NCI-H1694 (cell line): ENCODE results near the gene ESRRB.

ENCODE experiments used
- DNase-seq: peaks from one replicate; lab custom pipeline; 2025; lab: John Stamatoyannopoulos, UW

The ESRRB gene

DNA sequence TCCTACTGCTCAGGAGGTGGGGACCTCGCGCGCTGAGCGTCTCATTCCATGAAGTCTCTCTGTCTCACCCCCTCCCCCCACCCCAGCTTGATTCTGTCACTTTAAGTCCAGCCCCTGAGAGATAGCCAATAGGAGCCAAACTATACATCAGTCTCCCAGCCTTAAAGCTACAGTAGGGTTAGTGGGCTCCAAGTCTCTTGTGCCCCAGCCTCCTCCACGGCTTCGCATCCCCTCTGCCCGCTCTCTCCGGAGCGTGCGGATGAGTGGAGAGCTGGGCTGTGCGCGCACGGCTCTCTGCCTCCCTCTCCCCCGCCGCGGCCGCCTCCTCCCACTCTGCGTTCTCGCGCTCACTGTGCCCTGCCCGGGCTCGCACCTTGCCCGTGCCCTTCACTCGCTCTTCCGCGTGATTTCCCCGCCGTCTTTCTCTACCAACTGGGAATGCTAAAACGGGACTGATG is at the start of gene ESRRB:
Gene ESRRB, plus strand, starts transcription at position 191 of the 458 bp plus-strand sequence. Its CDS starts 265 bp downstream, at position 456.
- DNase-seq = no peak

DNA sequence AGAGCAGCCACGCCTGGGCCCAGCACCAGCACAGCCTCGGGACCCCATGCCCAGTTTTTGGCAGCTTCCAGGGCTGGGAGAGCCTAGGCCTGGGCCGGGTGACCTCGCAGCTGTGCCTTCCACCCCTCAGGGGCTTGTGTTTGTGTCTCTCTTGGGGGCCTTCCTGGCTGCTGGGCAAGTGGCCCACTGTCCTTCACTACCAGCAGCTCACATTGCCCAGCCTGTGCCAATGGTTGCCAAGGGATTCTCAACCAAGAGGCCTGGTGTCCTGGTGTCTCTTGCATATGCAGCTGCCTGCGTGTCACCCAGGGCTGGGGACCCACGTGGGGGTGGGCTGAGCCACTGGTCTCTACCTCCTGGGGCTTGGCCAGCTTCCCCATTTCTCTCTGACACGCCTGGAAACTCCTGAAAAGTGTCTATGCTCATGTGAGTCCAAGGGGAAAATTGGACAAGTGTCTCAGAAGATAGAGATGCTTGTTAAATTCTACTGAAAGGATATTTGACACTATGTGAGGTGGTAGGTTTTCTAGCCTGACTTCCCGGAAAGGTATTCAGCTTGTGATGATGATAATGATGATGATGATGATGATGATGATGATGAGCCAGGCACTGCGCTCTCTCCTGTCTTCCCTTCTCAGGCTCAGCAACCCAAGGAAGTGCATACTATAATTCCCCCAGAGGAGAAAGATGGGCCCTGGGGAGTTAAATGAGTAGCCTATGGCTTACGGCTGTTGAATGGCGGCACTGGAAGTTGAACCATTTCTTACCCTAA is 48.8 kb upstream of the ESRRB start:
- no peak for DNase-seq

DNA sequence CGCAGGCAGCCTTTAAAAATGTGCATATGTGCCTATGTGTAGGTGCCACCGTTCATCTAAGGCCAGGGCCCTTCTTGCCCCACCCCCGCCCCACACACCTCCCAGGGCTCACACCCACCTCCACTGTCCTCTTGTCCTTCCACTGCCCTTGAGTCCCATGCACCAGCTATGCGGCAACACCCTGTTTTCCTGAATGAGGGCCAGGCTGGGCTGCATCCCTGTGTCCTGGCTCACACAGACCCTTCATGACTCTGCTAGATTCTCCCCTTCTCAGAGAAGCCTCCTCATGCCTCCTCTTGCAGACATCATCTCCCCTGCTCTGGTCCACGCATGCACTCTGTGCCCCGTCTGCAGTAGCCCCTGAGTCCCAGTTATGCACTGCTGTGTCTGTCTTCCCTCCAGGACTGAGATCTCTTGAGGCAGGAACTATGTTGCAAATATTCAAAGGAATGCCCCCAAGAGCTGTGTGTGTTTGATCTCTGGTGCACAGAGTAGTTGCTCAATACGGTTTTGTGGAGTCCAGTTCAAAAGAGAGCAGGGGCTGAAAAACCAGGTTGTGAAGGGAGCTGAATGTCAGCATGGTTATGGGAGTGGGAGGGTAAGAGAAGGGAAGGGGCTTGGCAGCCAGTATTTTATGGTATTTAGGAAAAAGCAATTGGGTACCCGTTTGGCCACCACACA is 47.3 kb upstream of the ESRRB start:
- no peak for DNase-seq

DNA sequence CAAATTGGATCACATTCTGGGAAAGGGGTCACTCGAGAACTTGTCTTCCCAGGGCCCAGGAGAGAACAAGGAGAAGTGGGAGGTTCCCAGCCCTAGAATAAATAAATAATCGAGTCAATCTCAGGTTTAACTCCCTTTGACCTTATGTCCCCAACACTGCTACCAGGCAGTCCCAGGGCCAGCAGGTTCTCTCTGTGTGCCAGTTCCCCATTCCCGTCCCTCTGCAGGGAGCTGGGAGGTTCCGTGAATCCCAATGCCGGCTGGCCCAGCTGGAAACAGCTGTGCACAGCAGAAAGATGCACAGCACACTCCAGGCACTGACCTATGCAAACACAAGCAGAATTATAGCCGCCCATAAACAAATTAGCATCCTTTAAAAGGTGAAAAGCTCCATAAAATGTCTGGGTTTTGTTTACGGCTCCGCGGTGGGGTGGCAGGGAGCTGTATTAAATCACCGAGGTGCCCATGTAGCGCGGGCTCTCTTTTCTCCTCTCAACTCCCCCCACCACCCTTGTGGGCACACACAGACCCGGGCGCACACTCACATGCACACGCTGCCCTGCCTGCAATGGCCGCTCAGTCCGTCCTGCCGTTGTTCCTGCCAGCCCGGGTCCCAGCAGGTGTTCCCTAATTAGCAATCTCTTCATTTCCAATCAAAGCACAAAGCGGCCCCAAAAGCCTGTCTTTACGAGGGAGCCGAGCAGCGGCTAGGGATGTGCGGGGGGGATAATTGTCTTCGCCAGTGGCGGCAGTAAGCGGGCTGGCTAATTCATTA is 46.6 kb upstream of the ESRRB start:
- DNase-seq = no peak

DNA sequence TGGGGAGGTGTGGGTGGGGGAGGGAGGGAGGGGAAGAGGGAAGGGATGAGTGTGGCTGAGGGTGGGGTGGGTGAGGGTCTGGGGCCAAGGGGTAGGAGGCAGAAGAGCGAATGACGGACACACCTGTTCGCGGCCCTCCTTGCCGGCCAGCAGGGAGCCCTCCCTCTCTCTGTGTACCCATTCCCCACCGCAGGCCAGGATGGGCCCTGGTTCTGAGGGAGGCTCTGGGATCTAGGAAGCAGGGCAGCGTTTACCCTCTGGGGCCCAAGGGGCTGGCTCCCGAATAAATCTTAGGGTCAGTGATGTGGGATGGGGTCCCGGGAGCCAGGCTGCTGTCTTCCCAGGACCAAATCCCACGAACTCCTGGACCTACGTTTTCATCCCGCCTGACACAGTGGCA is 46.0 kb upstream of the ESRRB start:
- DNase-seq = no peak

DNA sequence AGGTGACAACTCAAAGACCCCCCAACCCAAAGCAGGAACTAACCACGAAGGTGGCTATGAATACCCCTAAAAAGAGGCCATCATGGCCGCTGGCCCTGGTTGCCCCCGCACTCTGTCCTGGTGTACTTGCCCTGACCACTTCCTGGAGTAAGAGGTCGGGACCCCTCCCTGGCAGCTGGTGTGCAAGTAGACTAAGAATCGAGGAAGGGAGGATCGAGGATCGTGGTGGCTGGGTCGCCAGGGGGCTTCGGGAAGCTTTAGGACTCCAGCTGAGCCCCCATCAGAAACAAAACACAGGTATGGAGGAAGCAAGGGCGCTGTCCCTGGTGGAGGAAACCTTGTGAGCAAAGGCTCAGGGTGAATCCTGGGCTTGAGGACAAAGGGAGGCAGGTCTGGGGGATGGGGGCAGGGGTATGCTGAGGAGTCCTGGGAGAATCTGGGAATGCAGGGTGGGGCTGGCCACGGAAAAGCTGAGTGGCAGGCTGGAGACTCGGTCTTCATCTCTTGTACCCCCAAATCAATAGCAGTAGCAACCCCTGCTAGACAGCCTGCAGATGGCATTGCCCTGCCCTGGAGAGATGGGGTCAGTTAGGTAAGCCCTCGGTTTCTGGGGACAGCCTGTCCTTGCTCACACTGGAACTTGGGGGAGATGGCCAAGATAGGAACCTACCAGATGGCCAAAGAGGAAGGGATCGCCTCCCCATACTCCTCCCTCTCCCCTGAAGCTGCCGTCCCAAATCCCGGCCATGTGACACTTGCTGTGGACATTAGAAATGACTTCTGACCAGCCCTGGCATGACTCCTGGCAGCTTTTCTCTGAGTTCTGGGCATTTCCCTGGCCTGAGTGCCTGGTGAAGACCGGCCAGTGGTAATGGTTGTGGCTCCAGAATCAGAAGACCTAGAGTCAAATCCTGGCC is 45.3 kb upstream of the ESRRB start:
- DNase-seq = no peak

DNA sequence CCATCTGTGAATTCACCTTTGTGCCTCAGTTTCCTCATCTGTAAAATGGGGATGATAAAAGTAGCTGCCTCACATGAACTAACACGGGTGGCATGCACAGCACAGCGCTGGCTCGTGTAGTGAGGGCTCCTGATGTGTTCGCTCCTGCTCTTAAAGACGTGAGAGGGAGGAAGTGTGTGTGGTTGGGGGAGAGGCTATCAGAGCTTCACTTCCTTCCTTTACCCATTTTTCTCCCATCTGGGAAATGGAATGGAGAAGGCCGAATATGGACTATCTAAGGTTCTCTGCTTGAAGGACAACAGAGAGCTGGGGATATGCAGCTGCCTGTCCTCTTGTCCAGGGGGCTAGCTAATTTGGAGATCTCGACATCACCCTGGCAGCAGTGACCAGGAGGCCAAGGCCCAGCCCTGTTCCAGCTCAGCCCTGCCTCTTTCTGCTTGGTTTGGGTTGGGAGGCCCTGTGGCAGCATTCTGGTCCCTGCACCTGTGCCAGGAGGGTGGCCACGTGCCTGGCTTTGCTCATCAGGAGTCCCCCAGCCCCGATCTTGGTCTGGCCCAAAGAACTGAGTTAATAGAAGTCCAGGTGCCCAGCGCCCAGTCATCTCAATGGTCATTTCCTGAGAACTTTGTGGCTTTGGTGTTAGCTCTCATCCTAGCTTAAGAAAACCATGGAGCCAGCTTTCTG is 44.5 kb upstream of the ESRRB start:
- no peak for DNase-seq

DNA sequence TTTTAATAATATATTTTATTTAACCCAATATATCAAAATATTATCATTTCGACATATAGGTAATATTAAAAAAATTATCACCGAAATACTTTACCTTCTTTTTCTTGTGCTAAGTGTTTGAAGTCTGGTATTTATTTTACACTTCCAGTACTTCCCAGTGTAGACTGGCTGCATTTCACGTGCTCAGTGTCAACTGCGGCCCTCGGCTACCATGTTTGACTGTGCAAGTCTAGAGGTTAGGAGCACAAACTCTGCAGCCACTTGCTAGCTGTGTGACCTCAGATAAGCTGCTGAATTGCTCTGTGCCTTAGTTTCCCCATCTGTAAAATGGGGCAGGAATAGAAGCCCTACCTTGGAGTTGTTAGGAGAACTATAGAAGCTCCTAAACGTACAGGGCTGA is 42.3 kb upstream of the ESRRB start:
- DNase-seq = no peak

DNA sequence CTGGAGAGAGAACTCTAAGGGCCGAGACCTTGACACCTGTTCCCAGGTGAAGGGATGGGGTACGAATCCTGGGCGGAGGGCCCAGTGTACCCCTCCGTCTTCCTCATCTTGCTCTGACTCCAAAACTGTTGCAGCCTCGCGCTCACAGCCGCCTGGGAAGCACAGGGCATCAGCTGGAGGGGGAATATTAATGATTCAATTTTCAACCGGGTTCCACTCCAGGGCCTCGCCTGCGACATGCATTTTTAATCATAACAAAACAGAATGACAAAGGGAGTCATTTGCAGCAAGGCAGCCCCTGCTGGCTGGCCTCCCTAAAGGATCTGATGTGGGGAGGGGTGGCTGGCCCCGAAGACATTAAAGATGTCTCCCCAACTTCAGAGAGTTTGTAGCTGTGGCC is 41.6 kb upstream of the ESRRB start:
- no peak for DNase-seq

DNA sequence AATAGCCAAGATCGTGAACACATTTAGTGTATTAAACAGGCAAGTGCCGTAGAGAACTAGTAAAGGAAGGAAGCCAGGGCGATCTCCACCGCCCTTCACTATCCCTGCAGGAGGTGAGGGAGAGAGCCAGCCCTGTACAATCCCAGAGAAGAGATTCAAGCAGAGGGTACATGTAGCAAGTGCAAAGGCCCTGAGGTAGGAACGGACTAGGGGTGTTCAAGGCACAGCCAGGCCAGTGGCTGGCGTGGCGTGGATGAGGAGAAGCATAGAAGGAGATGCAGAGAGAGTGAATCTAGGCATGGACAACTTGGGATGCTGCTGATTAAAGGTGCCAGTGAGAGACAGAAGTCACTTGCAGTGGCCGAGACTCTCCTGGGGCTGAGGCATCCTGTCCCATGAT is 39.1 kb upstream of the ESRRB start:
- DNase-seq = no peak

DNA sequence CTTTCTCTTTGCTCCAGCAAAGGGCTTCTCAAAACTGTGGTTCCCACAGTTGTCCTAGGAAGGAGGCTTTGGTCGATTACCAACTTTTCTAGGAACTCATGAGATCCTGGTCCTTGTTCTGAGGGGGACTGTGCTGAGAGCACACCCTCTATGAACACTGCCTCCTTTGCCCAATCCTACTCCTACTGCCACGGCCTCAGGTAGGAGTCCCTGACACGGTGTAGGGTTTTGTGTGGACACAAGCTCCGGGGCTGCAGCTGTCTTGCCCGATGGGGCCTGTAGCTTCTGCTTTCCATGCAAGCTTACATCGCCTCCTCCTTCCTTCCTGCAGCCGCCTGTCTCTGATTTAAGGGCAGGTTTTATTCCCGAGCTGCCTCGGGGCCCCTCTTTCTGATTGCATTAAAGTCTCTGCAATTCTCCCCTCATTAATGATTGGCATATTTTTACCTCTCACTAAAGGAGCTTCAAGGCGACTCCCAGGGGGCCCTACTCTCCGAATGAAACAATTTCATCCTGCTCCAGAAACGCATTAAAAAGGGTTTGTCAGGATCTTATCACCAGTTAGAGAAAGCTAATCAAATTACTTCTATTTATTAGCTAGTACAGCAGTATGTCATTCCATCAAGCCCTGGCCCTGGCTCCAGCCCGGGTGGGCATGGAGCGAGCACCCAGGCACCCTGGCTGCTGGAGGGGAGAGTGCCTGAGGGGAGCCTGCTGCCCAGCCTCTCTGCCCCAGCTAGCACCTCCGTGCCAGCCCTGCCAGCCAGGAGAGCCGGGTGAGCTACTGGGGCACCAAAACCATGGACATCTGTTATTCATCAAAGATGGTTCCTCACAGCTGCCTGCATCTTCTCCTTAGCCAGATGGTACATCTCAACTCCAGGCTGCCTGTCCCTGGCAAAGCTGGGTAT is 38.0 kb upstream of the ESRRB start:
- DNase-seq = peak; percentile 89

DNA sequence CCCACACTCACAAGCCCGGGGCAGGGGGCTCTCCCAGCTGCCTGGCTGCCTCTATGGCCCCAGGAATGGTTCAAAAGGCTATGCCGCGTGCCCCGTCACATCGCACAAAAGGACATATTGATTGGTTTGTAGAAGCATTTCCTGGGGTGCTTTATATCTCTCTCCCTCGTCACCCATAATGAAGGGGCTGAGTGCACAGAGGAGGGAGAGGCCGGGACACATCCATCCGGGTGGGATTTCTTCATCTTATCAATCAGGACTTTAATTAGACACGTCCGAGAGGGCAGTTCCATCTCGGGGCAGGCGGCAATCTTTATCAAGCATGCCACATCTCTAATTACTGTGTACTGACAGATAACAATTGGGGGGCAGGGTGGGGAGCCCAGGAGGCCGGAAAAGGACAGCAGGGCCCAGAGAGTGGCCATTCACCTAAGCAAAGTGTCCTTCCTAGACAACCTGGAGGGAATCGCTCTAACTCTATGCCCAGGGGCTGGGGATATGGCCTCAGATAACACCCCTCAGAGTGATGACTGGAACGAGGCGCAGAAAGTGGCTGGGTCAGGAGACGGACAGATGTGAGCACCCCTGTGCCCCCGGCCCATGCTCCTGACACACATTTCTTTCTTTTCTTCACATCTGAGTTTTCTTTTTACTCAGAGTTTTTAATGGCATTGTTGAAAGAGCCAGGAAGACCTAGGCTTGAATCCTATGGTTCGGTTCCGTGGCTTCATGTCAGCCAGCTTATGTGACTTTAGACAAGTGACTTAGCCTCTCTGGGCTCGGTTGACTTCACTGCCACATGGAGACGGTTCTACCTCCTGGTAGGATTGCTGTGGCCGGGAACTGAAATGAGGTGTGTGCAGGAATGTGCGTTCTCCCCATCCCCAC is 36.0 kb upstream of the ESRRB start:
- DNase-seq = no peak

DNA sequence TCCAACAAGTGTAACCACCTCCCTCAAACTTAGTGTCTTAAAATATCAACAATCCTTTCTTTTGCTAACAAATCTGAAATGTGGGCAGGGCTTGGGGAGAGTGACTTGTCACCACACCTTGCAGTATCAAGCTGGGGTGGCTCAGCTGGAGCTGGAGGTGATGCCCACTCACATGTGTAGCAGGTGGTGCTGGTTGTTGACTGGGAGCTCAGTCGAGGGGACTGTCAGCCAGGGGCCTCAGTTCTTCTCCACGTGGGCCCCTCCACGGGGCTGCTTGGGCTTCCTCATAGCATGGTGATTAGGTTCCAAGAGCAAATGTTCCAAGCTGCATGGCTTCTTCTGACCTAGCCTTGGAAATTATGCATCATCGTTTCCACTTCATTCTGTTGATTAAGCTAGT is 32.6 kb upstream of the ESRRB start:
- DNase-seq = no peak

DNA sequence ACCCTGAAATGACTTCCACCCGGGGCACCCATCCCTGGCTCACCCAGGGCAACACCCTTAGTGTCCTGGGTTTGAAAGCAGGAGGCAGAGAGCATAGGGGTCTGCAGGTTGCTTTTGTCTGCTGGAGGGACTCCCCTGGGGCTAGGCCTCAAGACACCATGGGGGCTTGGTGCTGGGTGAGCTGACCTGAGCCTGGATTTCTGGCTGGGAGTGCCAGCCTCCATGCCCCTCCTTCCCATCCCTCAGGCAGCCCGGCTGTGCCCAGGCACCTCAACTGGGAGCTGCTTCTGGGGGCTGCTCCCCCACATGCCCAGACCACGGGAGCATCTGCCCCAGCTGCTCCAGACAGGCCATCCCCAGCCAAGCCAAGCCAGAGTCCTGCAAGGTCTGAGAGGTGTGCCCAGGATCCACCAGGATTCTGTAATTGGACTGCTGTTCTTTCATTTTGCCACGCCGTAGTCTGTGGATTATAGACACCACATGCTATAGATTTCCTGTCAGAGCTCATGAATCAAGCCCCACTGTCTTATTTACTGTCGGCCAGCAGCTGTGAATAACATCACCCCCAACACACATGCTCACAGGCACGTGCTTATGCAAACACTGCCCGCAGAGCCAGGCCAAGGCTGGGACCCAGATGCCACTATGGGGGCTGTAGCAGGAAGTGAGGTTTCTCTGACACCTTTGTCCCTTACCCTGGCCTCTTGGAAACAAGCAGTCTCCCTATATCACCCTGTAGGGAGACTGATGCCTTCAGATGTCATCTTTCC is 29.4 kb upstream of the ESRRB start:
- DNase-seq = no peak

DNA sequence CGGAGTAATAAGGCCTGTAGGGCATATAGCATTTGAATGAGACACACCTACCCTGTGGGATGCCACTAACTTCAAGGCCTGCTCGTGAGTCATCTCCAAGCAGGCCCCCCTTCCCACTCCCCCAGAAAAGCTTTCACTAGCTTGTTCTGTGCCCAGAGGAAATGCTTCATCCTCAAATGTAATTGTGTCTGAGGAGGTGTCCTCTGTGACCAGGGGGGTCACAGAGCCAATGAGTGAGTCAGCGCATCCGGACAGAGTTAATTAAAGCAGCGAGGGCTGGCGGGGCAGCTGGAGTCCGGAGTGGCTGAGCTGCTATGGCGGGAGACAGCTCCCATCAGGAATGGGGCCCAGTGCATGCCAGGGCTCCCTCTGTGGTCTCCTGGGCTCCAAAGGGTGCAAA is 27.0 kb upstream of the ESRRB start:
- DNase-seq = no peak

DNA sequence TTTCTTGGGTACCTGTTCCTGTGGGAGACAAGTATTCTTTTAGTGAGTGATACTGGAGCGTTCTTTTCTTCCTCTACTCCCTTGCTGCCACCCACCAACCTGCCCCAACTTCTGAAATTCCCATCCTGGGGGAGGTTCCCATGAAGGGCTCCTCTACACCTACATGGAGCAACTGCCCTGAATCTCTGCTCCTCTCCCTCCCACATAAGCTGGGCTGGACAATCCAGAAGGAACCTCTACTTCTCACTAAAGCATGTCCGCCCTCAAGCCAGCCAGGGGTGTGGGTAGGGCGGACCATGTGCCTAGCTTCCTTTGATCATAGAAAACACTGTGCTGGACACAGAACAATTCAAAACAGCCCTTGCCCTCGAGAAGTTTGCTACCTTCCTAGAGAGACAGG is 25.9 kb upstream of the ESRRB start:
- DNase-seq = no peak

DNA sequence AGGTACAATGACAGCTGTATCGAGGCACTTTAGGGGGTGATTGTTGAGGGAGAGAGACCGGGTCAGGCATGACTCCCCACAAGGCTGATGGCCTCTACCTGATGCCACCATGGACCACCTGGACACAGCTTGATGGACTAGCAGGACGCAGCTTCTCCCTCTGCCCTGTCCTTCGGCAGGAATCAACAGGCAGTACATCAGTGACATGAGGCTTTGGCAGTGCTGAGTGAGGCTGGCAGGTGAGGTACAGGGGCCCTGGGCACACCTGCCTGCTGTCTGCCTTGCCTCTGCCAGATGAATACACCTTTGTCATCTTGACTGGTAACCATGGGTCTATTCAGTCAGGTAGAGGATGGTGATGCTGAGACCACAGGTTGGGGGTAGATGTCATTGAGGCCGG is 25.3 kb upstream of the ESRRB start:
- no peak for DNase-seq

DNA sequence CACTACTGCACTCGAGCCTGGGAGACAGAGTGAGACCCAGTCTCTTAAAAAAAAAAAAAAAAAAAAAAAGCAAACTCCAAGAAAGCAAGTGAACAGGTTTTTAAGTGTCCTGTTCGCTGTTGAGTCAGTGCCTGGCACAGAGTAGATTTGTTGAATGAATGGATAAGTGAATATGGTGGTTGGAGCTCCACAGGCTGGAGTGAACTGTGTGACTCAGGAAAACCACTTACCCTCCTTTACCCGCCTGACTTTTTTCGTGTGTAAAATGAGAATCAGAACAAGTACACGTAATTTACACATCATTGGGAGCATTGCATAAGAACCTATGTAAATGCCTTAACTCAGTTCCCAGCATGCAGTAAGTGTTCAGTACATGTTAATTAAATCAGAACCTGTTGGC is 24.0 kb upstream of the ESRRB start:
- no peak for DNase-seq
